GM18502 (cell line): ENCODE measurements around the gene CLEC2A.
"Not testable (repeated sequence)": the region's sequence is repeated elsewhere in the genome, so short reads cannot be mapped to it uniquely, and the experiment has no call there.

Experiments used
- ATAC-seq: cut with Tn5 transposase; IDR thresholded peaks from one replicate; pipeline ENCODE4 v1.9.1; 2021; ENCODE audit warnings: mild to moderate bottlenecking; ENCODE audit not compliant: unreplicated experiment, poor library complexity

CLEC2A gene, protein sequence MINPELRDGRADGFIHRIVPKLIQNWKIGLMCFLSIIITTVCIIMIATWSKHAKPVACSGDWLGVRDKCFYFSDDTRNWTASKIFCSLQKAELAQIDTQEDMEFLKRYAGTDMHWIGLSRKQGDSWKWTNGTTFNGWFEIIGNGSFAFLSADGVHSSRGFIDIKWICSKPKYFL

GRCh38 chr12:9932270-9932669 is at the start of gene CLEC2A:
Gene CLEC2A (minus strand): TSS chr12:9932370. CDS start chr12:9932329, 41 bp downstream.
- no peak for ATAC-seq

DNA sequence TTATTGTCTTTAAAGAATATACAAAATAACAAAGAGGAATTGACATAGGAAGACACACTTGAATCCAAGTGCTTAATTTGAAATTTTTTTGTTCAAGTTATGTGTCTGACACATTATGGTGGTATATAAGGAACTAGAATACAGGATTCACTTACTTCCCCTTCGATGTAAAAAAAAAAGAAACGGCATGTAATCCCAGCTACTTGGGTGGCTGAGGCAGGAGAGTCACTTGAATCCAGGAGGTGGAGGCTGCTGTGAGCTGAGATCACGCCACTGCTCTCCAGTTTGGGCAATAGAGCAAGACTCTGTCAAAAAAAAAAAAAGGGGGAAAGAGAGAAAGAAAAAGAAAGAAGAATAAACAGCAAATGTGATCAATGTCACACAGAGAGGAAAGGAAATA is 48.0 kb upstream of the CLEC2A start:
- no peak for ATAC-seq

DNA sequence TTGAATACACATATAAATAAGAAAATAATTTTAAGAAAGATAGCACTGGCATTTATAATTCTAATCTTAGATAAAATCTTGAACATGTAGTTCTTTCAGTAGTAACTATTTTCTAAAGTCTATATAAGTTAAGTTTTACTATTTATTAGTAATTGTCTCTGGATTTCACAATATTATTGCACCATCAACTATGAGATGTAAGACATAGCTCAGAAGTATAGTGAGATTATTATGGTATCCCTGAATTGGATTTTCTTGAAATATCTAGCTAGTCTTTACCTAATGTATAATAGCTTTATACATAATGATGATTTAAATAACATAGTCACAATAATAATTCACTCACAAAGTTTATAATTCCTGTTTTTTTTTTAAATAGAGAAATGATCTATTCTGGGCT is 45.7 kb upstream of the CLEC2A start:
- ATAC-seq: no peak

- ATAC-seq: not testable (repeated sequence)
Observed at GRCh38 chr12:9976626-9977025, 44.5 kb upstream of the CLEC2A start.

DNA sequence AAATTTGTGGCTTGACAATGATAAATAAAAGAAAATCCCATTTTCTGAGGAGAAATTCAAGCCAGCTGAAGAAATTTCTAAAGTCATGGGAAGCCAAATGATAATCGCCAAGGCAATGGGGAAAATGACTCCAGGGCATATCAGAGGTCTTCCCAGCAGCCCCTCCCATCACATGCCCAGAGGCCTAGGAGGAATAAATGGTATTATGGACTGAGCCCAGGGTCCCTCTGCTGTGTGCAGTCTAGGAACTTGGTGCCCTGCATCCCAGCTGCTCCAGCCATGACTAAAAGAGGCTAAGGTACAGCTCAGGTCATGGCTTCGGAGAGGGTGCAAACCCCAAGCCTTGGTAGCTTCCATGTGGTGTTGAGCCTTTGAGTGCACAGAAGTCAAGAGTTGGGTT is 43.4 kb upstream of the CLEC2A start:
- ATAC-seq: no peak

GRCh38 chr12:9974731-9975130 is 42.6 kb upstream of the CLEC2A start:
- not testable (repeated sequence) for ATAC-seq

DNA sequence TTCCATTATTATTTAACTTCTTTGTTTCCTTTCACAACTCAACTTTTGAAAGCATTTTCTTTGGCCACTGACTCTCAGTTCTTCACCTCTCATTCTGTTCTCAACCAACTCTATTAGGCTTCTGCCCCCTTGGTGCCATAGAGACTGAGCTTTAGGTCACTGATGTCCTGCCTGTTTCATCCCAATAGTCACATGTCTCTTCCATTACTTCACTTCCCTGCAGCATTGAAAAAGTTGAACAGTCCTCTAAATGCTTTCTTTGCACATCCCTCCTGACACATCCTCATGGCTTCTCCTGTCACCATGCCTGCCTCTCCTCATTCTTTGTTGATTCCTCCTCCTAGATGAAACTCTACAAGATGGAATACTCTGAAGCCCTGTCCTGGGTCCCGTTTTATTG is 41.8 kb upstream of the CLEC2A start:
- no peak for ATAC-seq

- no peak for ATAC-seq
Observed at GRCh38 chr12:9971181-9971580, 39.0 kb upstream of the CLEC2A start, which contains the start of gene CLEC12A. Gene CLEC12A (plus strand): TSS chr12:9971409. CDS start chr12:9971597, 188 bp downstream.

GRCh38 chr12:9969673-9970072 is 37.5 kb upstream of the CLEC2A start:
- ATAC-seq: no peak

GRCh38 chr12:9961901-9962300 is 29.7 kb upstream of the CLEC2A start:
- no peak for ATAC-seq

DNA sequence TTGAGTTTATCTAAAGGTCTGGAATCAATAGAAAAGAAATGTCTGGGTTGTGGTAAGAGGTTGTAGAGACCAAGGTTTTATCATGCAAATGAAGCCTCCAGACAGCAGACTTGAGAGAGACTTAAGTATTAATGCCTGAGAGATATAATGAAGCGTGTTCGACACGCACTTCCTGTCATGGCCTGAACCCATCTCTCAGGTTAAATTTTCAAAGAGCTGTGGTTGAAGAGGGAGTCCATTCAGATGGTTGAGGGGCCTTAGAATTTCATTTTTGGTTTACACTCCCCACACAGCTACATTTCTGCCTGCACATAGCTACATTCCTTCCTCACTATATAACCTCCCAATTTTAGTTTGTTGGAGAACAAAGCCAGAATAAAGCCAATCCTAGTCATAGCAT is 28.9 kb upstream of the CLEC2A start:
- peak; percentile 82 for ATAC-seq

DNA sequence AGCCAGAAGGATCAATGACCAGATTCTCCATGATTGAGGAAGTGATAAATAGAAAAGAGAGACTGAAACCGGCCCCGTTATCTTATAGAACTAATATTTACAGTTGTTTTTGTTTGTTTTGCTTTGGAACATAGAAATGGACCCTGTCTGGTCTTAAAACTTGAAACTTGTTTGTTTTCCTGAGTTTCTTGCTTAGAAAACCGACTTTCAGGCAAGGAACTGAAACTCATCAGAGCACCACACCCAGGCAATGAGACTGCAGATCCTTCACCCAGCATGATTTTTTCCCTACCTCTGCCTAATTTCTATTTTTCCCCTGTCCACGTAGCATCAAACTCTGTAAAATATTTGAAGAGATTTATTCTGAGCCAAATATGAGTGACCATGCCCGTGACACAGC is 28.4 kb upstream of the CLEC2A start:
- ATAC-seq: no peak

DNA sequence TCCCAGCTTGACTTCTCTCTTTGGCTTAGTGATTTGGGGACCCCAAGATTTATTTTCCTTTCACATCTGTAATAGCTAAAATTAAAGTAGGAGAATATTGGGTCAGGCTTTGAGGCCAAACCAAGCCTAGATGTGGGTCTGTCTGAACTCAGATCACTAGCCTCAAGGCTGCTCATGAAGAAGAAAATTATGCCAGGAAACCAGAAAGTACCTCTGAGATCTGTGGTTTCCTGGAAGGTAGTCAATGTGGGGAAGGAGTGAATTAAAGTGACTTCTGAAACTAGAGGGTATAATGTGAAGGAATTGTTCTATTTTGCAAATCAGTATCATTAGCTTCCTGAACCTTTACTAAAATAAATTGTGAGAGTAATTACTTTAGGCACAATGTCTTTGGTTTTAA is 25.7 kb upstream of the CLEC2A start:
- no peak for ATAC-seq

DNA sequence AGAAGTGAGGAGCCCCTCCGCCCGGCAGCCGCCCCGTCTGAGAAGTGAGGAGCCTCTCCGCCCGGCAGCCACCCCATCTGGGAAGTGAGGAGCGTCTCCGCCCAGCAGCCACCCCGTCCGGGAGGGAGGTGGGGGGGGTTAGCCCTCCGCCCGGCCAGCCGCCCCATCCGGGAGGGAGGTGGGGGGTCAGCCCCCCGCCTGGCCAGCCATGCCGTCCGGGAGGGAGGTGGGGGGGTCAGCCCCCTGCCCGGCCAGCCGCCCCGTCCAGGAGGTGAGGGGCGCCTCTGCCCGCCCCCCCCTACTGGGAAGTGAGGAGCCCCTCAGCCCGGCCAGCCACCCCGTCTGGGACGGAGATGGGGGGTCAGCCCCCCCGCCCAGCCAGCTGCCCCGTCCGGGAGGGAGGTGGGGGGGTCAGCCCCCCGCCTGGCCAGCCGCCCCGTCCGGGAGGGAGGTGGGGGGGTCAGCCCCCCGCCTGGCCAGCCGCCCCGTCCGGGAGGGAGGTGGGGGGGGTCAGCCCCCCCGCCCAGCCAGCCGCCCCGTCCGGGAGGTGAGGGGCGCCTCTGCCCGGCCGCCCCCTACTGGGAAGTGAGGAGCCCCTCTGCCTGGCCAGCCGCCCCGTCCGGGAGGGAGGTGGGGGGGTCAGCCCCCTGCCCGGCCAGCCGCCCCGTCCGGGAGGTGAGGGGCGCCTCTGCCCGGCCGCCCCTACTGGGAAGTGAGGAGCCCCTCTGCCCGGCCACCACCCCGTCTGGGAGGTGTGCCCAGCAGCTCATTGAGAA is 21.0 kb upstream of the CLEC2A start:
- not testable (repeated sequence) for ATAC-seq

DNA sequence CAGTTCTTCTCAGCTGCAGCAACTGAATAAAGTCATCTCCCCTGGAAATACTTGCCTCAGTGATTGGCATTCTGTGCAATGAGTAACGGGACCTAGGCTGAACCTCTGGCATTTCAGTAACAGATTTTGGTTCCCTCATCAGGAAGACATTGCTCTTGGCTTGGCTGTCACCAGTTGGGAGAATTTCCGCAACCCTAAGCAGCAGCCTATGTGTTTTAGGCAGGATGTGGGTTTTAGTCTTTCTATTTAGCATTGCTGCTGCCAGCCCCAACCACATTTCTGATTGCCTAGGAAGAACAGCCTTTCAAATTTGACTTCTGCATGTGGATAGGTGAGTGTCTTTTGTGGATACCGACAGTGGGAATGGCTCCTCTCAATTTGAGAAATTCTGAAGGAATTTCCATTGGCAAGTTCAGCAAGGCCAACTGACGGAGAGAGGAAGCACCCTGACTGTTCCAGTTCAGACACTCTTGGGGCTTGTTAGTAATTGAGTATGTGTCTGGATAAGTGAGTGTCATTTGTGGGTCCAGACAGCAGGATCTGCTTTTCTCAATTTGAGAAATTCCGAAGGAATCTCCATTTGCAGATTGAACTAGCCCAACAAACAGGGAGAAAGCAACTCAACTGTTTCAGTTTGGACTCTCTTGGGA is 19.0 kb upstream of the CLEC2A start:
- ATAC-seq: peak; percentile 36

- ATAC-seq: peak; percentile 95
Observed at GRCh38 chr12:9948606-9949296, 16.6 kb upstream of the CLEC2A start.

DNA sequence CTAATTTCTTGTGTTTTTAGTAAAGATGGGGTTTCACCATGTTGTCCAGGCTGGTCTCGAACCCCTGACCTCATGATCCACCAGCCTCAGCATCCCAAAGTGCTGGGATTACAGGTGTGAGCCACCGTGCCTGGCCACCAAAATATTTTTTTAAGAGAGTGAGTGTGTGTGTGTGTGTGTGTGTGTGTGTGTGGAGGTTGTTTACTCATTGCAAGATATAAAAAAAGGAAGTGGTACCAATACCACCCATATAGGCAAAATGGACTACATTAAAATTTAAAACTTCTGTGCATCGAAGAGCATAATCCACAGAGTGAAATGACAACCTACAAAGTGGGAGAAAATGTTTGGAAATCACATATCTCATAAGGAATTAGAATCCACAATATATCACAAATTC is 15.5 kb upstream of the CLEC2A start:
- ATAC-seq: no peak

DNA sequence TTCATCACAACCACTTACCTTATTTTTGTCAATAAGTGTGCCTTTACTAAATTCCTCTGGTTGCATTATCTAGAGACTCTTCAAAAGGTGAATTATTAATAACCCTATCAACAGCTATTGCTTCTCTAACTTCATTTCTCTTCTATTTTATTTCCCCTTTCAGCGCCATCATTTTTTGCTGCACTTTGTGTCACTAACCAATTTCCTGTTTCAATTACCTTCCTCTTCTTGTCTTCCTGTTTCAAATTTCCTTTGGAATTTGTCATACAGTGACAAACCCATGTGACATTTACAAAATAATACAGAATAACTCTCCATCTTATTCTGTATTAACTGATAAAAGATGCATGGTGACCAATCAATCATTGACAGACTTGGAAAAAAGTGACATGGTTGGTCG is 12.2 kb upstream of the CLEC2A start:
- no peak for ATAC-seq

DNA sequence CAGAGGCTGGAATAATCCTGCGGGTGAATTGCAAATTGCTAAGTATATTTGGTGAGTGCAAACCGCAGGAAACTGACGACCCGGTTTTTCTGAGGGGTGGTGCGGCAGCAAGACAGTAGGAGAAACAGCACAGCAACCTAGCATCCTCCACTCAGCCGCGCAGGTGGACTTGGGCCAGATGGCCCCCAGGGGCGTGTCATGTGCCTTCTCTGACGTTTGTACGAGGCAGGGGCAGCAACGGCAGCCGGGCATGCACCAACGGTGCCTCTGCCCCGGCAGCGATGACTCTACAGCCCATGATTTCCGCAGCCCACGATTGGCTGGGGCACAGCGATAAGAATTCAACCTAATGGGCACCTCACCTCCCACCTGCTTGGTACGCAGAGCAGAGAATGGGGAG is 11.1 kb upstream of the CLEC2A start:
- ATAC-seq: no peak

DNA sequence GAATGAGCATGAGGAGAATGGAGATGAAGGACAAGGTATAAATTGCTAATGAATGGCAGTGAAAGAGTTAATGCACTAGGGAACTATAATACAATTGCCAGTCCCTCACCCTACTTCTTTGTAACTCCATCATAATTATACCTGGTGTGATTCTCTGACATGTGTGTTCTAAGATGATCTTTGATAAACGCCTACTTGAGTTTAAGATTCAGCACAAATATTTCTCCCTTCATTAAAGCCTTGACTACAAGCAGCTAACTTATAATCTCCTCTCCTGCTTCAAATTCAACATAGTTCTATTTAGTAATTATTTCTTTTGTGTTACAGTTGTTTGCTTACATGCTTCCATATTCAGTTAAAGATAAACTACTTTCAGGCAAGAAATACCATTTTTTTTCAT is 9.7 kb upstream of the CLEC2A start:
- no peak for ATAC-seq

DNA sequence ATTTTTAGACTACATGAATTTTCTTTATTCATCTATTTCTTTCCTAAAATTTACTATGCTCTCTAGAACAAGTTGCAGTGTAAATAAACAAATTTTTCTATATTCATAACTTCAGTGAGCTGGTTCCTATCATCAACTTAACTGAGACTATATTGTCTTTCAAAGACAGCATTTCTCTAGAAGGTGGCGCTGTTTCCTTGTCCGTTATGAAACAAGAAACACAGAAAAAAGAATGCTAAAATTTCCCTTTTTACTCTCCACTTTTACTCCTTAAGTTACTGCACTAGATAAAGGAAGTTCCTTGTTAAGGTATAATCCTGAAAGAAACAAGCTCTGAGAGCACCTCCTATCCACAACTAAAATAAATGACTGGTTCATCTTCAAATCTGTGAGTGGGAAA is 8.2 kb upstream of the CLEC2A start:
- ATAC-seq: no peak
